ENCODE measurements around the gene ANKZF1. TPM values are rescaled to one million over a fixed set of nuclear protein-coding genes. Genes with fewer than 3 reads are reported as not detected.

ANKZF1 gene
- total and polyA plus RNA-seq, 2 experiments from 2014 or later: 27.8 to 31.5 TPM

GRCh38 chr2:219228041-219228910 lies 1.3 kb upstream of the ANKZF1 start:
- peak; percentile 31 for DNase-seq
- Histone ChIP-seq H3K27me3 (replicated peaks; ENCODE audit: insufficient read depth) (no peaks in the 10 kb centered on the region), H4K20me1 (ENCODE audit: insufficient read depth) (no peaks in the 10 kb centered on the region), H3K4me3 (peak overlapping the region; percentile 93), H3K79me2 (ENCODE audit: insufficient read depth) (peaks cover 71% of the 10 kb centered on the region), H3K27ac (peak overlapping the region; percentile 88), H3F3A (ENCODE audit: insufficient read depth) (peaks cover 11% of the 10 kb centered on the region; the same call in 1 of the 2 replicates), H3K4me2 (ENCODE audit: unreplicated experiment) (peak overlapping the region; percentile 99), H3K4me1 (ENCODE audit: insufficient read depth) (peaks cover 22% of the 10 kb centered on the region), H3K9me3 (ENCODE audit: low read depth) (no peaks in the 10 kb centered on the region), H3K36me3 (ENCODE audit: low read depth) (peaks cover 31% of the 10 kb centered on the region), H3K9ac (peak overlapping the region; percentile 94), H3K9me2 (ENCODE audit: insufficient read depth) (no peaks in the 10 kb centered on the region), H2AFZ (peak overlapping the region; percentile 79)
- in situ Hi-C loops (cut with MboI): no loop called here
- no peak for TF ChIP-seq EZH2 (IDR thresholded peaks at IDR 0.05; ENCODE audit: insufficient read depth, poor library complexity, severe bottlenecking)
- no peak for TF ChIP-seq EZH2phosphoT487 (IDR thresholded peaks at IDR 0.05; ENCODE audit: insufficient read depth, low read depth)
- WGBS, 2 experiments (ENCODE audit: low coverage in 1 of 2, low lambda C conversion rate in 2 of 2, missing lambda C conversion rate in 2 of 2): 19 to 22% methylated on average over 7 of the region's 7 CpGs

DNA sequence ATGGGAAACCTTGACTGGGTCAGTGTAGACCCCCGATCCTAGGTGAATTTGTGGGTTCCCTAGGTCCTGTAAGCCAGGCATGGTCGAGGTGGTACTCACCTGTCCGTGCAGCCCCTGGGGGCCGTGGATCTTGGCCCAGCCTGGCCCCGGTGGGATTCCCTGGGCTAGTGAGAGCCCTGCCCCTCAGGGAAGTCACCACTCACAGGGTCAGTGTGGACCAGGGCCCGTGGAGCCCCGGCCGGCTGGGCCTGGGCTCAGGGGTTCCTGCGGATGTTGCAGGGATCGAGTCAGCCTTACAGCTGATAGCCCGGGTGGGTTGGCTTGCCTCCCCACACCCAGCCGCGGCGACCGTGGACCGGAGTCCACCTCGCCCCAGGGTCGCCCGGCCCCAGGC lies 698 bp upstream of the ANKZF1 start:
- 1% methylated on average over 13 to 19 of the region's 19 CpGs for WGBS, 2 experiments (ENCODE audit: low coverage in 1 of 2, low lambda C conversion rate in 2 of 2, missing lambda C conversion rate in 2 of 2)
- Histone ChIP-seq H3K9me2 (ENCODE audit: insufficient read depth) (no peaks in the 10 kb centered on the region), H3F3A (ENCODE audit: insufficient read depth) (peaks cover 11% of the 10 kb centered on the region; the same call in 1 of the 2 replicates), H3K9ac (peak overlapping the region; percentile 94), H3K9me3 (ENCODE audit: low read depth) (no peaks in the 10 kb centered on the region), H3K4me2 (ENCODE audit: unreplicated experiment) (peak overlapping the region; percentile 99), H2AFZ (peak overlapping the region; percentile 79), H3K4me3 (peak overlapping the region; percentile 93), H3K27me3 (replicated peaks; ENCODE audit: insufficient read depth) (no peaks in the 10 kb centered on the region), H3K79me2 (ENCODE audit: insufficient read depth) (peaks cover 77% of the 10 kb centered on the region), H3K36me3 (ENCODE audit: low read depth) (peaks cover 31% of the 10 kb centered on the region), H3K27ac (peak overlapping the region; percentile 88), H4K20me1 (ENCODE audit: insufficient read depth) (no peaks in the 10 kb centered on the region), H3K4me1 (ENCODE audit: insufficient read depth) (peaks cover 22% of the 10 kb centered on the region)
- peak; percentile 23 for DNase-seq
- in situ Hi-C loops (cut with MboI): no loop called here
- no peak for TF ChIP-seq EZH2 (IDR thresholded peaks at IDR 0.05; ENCODE audit: insufficient read depth, poor library complexity, severe bottlenecking)
- no peak for TF ChIP-seq EZH2phosphoT487 (IDR thresholded peaks at IDR 0.05; ENCODE audit: insufficient read depth, low read depth)

- H3K4me1 ChIP-seq (ENCODE audit: insufficient read depth): peaks cover 22% of the 10 kb centered on the region
- peak overlapping the region; percentile 93 for H3K4me3 ChIP-seq
- H3F3A ChIP-seq (ENCODE audit: insufficient read depth): peaks cover 11% of the 10 kb centered on the region; the same call in 1 of the 2 replicates
- in situ Hi-C loops (cut with MboI): no loop called here
- H3K36me3 ChIP-seq (ENCODE audit: low read depth): peaks cover 29% of the 10 kb centered on the region
- DNase-seq: peak; percentile 79
- peak overlapping the region; percentile 75 for H2AFZ ChIP-seq
- H3K9ac ChIP-seq: peak overlapping the region; percentile 94
- peaks cover 77% of the 10 kb centered on the region for H3K79me2 ChIP-seq (ENCODE audit: insufficient read depth)
- H3K9me2 ChIP-seq (ENCODE audit: insufficient read depth): no peaks in the 10 kb centered on the region
- H3K4me2 ChIP-seq (ENCODE audit: unreplicated experiment): peak overlapping the region; percentile 97
- H4K20me1 ChIP-seq (ENCODE audit: insufficient read depth): no peaks in the 10 kb centered on the region
- TF ChIP-seq EZH2 (IDR thresholded peaks at IDR 0.05; ENCODE audit: insufficient read depth, poor library complexity, severe bottlenecking) (no peak), EZH2phosphoT487 (IDR thresholded peaks at IDR 0.05; ENCODE audit: insufficient read depth, low read depth) (no peak)
- WGBS, 2 experiments (ENCODE audit: low coverage in 1 of 2, low lambda C conversion rate in 2 of 2, missing lambda C conversion rate in 2 of 2): 1 to 2% methylated on average over 24 of the region's 24 CpGs
- H3K27ac ChIP-seq: peak overlapping the region; percentile 88
- no peaks in the 10 kb centered on the region for H3K9me3 ChIP-seq (ENCODE audit: low read depth)
- H3K27me3 ChIP-seq (replicated peaks; ENCODE audit: insufficient read depth): no peaks in the 10 kb centered on the region
These were observed 494 bp downstream of the ANKZF1 start for GRCh38 chr2:219230059-219230540.

- Histone ChIP-seq H3K4me3 (no peak overlapping the region), H3K36me3 (ENCODE audit: low read depth) (peaks cover 52% of the 10 kb centered on the region), H3K4me1 (ENCODE audit: insufficient read depth) (peaks cover 10% of the 10 kb centered on the region; the same call in 1 of the 2 replicates), H3F3A (ENCODE audit: insufficient read depth) (peaks cover 11% of the 10 kb centered on the region; the same call in 1 of the 2 replicates), H3K27ac (no peak overlapping the region), H3K9ac (no peak overlapping the region), H4K20me1 (ENCODE audit: insufficient read depth) (no peaks in the 10 kb centered on the region), H3K4me2 (ENCODE audit: unreplicated experiment) (no peak overlapping the region), H3K27me3 (replicated peaks; ENCODE audit: insufficient read depth) (no peaks in the 10 kb centered on the region), H2AFZ (no peak overlapping the region), H3K9me3 (ENCODE audit: low read depth) (no peaks in the 10 kb centered on the region), H3K9me2 (ENCODE audit: insufficient read depth) (no peaks in the 10 kb centered on the region), H3K79me2 (ENCODE audit: insufficient read depth) (peaks cover 36% of the 10 kb centered on the region)
- no peak for TF ChIP-seq EZH2 (IDR thresholded peaks at IDR 0.05; ENCODE audit: insufficient read depth, poor library complexity, severe bottlenecking)
- DNase-seq: no peak
- in situ Hi-C loops (cut with MboI): no loop called here
- 99 to 100% methylated on average over 3 of the region's 3 CpGs for WGBS, 2 experiments (ENCODE audit: low coverage in 1 of 2, low lambda C conversion rate in 2 of 2, missing lambda C conversion rate in 2 of 2)
These were observed 4.7 kb downstream of the ANKZF1 start for GRCh38 chr2:219234331-219234730.
